Activated naive CD8-positive, alpha-beta T cell treated with anti-CD3 and anti-CD28 coated beads, Interleukin-2, amount 50 U/mL, for 24 hours (primary cell): ENCODE results near the gene TMTC4.

Experiments
- ATAC-seq: fragments of 150-1000 bp; cut with Tn5 transposase; one replicate; pipeline ENCODE4 v1.10.0; 2021
- DNase-seq: peaks from one replicate; pipeline ENCODE4 v3.0.0; 2021
- H3K27ac Mint-ChIP-seq: one replicate; pipeline ENCODE4 v1.8.0; 2021; ENCODE audit warnings: mild to moderate bottlenecking, mixed read lengths
- H3K27me3 Mint-ChIP-seq: one replicate; pipeline ENCODE4 v1.8.0; 2021; ENCODE audit warnings: mixed read lengths
- H3K36me3 Mint-ChIP-seq: one replicate; pipeline ENCODE4 v1.8.0; 2021; ENCODE audit warnings: low read depth, mixed read lengths
- H3K4me1 Mint-ChIP-seq: one replicate; pipeline ENCODE4 v1.8.0; 2021; ENCODE audit warnings: mixed read lengths
- H3K4me3 Mint-ChIP-seq: one replicate; pipeline ENCODE4 v1.8.0; 2021; ENCODE audit warnings: mild to moderate bottlenecking, moderate library complexity, mixed read lengths
- H3K9me3 Mint-ChIP-seq: one replicate; pipeline ENCODE4 v1.8.0; 2021; ENCODE audit warnings: mixed read lengths

Gene TMTC4

GRCh38 chr13:100563779-100564178 lies 110.8 kb downstream of the TMTC4 start:
- DNase-seq (no peak), ATAC-seq (no peak)
- no peaks in the 10 kb centered on the region for H3K9me3 Mint-ChIP-seq
- H3K27me3 Mint-ChIP-seq, result no peaks in the 10 kb centered on the region
- H3K4me1 Mint-ChIP-seq, result no peaks in the 10 kb centered on the region
- peaks cover 6% of the 10 kb centered on the region for H3K36me3 Mint-ChIP-seq
- H3K4me3 Mint-ChIP-seq, result no peak overlapping the region
- H3K27ac Mint-ChIP-seq, result no peak overlapping the region

- no peaks in the 10 kb centered on the region for H3K9me3 Mint-ChIP-seq
- no peak for ATAC-seq
- peaks cover 3% of the 10 kb centered on the region for H3K36me3 Mint-ChIP-seq
- H3K27me3 Mint-ChIP-seq, result no peaks in the 10 kb centered on the region
- no peak for DNase-seq
- H3K4me3 Mint-ChIP-seq, result no peak overlapping the region
- no peaks in the 10 kb centered on the region for H3K4me1 Mint-ChIP-seq
- H3K27ac Mint-ChIP-seq, result no peak overlapping the region
These were observed 112.9 kb downstream of the TMTC4 start for GRCh38 chr13:100561599-100562204.

- H3K4me1 Mint-ChIP-seq, result no peaks in the 10 kb centered on the region
- ATAC-seq, result no peak
- no peak overlapping the region for H3K27ac Mint-ChIP-seq
- no peaks in the 10 kb centered on the region for H3K9me3 Mint-ChIP-seq
- no peak for DNase-seq
- H3K4me3 Mint-ChIP-seq, result no peak overlapping the region
- no peaks in the 10 kb centered on the region for H3K36me3 Mint-ChIP-seq
- no peaks in the 10 kb centered on the region for H3K27me3 Mint-ChIP-seq
These were observed 113.5 kb downstream of the TMTC4 start for GRCh38 chr13:100561158-100561499.

GRCh38 chr13:100560498-100561157 lies 114.0 kb downstream of the TMTC4 start:
- DNase-seq (no peak), ATAC-seq (no peak)
- Mint-ChIP-seq H3K4me1 (no peaks in the 10 kb centered on the region), H3K4me3 (no peak overlapping the region), H3K27ac (no peak overlapping the region), H3K27me3 (no peaks in the 10 kb centered on the region), H3K36me3 (no peaks in the 10 kb centered on the region), H3K9me3 (no peaks in the 10 kb centered on the region)

- peaks cover 1% of the 10 kb centered on the region for H3K36me3 Mint-ChIP-seq
- DNase-seq, result no peak
- no peak overlapping the region for H3K4me3 Mint-ChIP-seq
- no peak for ATAC-seq
- no peak overlapping the region for H3K27ac Mint-ChIP-seq
- no peaks in the 10 kb centered on the region for H3K9me3 Mint-ChIP-seq
- H3K4me1 Mint-ChIP-seq, result no peaks in the 10 kb centered on the region
- H3K27me3 Mint-ChIP-seq, result no peaks in the 10 kb centered on the region
These were observed 114.7 kb downstream of the TMTC4 start for GRCh38 chr13:100559886-100560285.
